SK-N-SH (cell line): ENCODE measurements around the gene CACNA2D3. TPM values are rescaled to one million over a fixed set of nuclear protein-coding genes. Genes with fewer than 3 reads are reported as not detected.

Experiments
- CTCF ChIA-PET: fragments of 300-600, 350-600 bp; formaldehyde crosslinking; extraction: SDS; loops from one replicate; lab custom pipeline; 2021; lab: Yijun Ruan, JAX
- POLR2A ChIA-PET: fragments of 350-600 bp; sonication (Branson Sonifier 250); formaldehyde crosslinking; extraction: SDS; loops from one replicate; lab custom pipeline; 2020; ENCODE audit warnings: antibody characterized with exemption, inconsistent platforms; lab: Yijun Ruan, JAX
- DNase-seq: peaks from one replicate; pipeline ENCODE4 v3.0.0; 2012
- H2AFZ ChIP-seq: fragments of 200-600 bp; sonication (generic); 2 replicates; pipeline ENCODE4 v1.8.1; 2016; ENCODE audit warnings: antibody characterized with exemption, mild to moderate bottlenecking, low read depth
- H3F3A ChIP-seq: fragments of 200-600 bp; sonication (generic); replicated peaks from 2 replicates; pipeline ENCODE3; 2016; ENCODE audit warnings: antibody characterized with exemption, mild to moderate bottlenecking; ENCODE audit not compliant: insufficient read depth
- H3K27ac ChIP-seq, 2 experiments: fragments of 200-500 bp in 1 of 2; fragments of 200-600 bp in 1 of 2; sonication (Bioruptor generic) in 1 of 2; sonication (generic), shearing (Covaris generic) in 1 of 2; 2 replicates each; pipeline versions ENCODE4 v1.5.1 to v1.6.1; 2014 to 2016; ENCODE audit warnings: low read depth in 2 of 2, inconsistent platforms in 1 of 2, low read length in 1 of 2, mild to moderate bottlenecking in 1 of 2, mixed read lengths in 1 of 2
- H3K27me3 ChIP-seq: fragments of 200-600 bp; sonication (generic), shearing (Covaris generic); 2 replicates; pipeline ENCODE4 v1.6.1; 2016; ENCODE audit warnings: mixed run types; ENCODE audit not compliant: insufficient read depth
- H3K36me3 ChIP-seq, 2 experiments: fragments of 200-500 bp in 1 of 2; fragments of 200-600 bp in 1 of 2; sonication (Bioruptor generic) in 1 of 2; sonication (generic) in 1 of 2; replicated peaks in 1 of 2; 2 replicates each; pipeline versions ENCODE3 to v1.5.1; 2014 to 2016; ENCODE audit warnings: low read length in 1 of 2, mild to moderate bottlenecking in 1 of 2; ENCODE audit not compliant: insufficient read depth in 2 of 2, control insufficient read depth in 1 of 2
- H3K4me1 ChIP-seq, 2 experiments: fragments of 200-500 bp in 1 of 2; fragments of 200-600 bp in 1 of 2; sonication (Bioruptor generic) in 1 of 2; sonication (generic), shearing (Covaris generic) in 1 of 2; 2 replicates each; pipeline versions ENCODE4 v1.5.1 to v1.6.1; 2014 to 2016; ENCODE audit warnings: low read depth in 1 of 2, low read length in 1 of 2, mixed run types in 1 of 2; ENCODE audit not compliant: insufficient read depth in 2 of 2, control insufficient read depth in 1 of 2
- H3K4me2 ChIP-seq: fragments of 200-600 bp; sonication (generic), shearing (Covaris generic); 2 replicates; pipeline ENCODE4 v1.6.1; 2017; ENCODE audit warnings: mixed run types
- H3K4me3 ChIP-seq, 2 experiments: fragments of 200-500 bp in 1 of 2; fragments of 200-600 bp in 1 of 2; sonication (Bioruptor generic) in 1 of 2; sonication (generic), shearing (Covaris generic) in 1 of 2; 2 replicates each; pipeline versions ENCODE4 v1.5.1 to v1.8.1; 2014 to 2016; ENCODE audit warnings: low read depth in 2 of 2, inconsistent platforms in 1 of 2, low read length in 1 of 2, mild to moderate bottlenecking in 1 of 2, mixed read lengths in 1 of 2, moderate library complexity in 1 of 2
- H3K79me2 ChIP-seq: fragments of 200-600 bp; sonication (generic); 2 replicates; pipeline ENCODE4 v1.8.1; 2017; ENCODE audit warnings: mild to moderate bottlenecking; ENCODE audit not compliant: insufficient read depth
- H3K9ac ChIP-seq: fragments of 200-600 bp; sonication (generic); 2 replicates; pipeline ENCODE4 v1.6.1; 2017; ENCODE audit warnings: mixed run types
- H3K9me2 ChIP-seq: fragments of 200-600 bp; sonication (generic); 2 replicates; pipeline ENCODE4 v1.6.1; 2017; ENCODE audit warnings: mixed run types
- H3K9me3 ChIP-seq: fragments of 200-600 bp; sonication (generic); 2 replicates; pipeline ENCODE4 v1.6.1; 2017; ENCODE audit warnings: mixed run types, mild to moderate bottlenecking, moderate library complexity
- H4K20me1 ChIP-seq: fragments of 200-600 bp; sonication (generic); 2 replicates; pipeline ENCODE4 v1.6.1; 2017; ENCODE audit warnings: mild to moderate bottlenecking, mixed run types; ENCODE audit not compliant: insufficient read depth
- ELF1 ChIP-seq: IDR thresholded peaks from 2 replicates; pipeline ENCODE4 v1.4.0; 2012
- EP300 ChIP-seq, 2 experiments: IDR thresholded peaks; 2 replicates each; pipeline versions ENCODE4 v1.4.0 to v1.6.1; 2012; ENCODE audit warnings: borderline replicate concordance in 1 of 2, low read depth in 1 of 2, low read length in 1 of 2
- EZH2phosphoT487 ChIP-seq: fragments of 200-600 bp; sonication (generic); IDR thresholded peaks from 2 replicates; pipeline ENCODE4 v1.6.1; 2017; ENCODE audit warnings: low read depth, mixed run types, mild to moderate bottlenecking, antibody characterized with exemption, moderate library complexity, borderline replicate concordance
- FOXJ3 ChIP-seq: sonication (generic); formaldehyde crosslinking; IDR thresholded peaks from 2 replicates; pipeline ENCODE4 v1.5.1; 2020; ENCODE audit warnings: mild to moderate bottlenecking, missing genetic modification reagents
- GABPA ChIP-seq: IDR thresholded peaks from 2 replicates; pipeline ENCODE4 v1.4.0; 2012; ENCODE audit warnings: low read depth, mild to moderate bottlenecking
- NFIC ChIP-seq: IDR thresholded peaks from 2 replicates; pipeline ENCODE4 v1.4.0; 2012; ENCODE audit warnings: borderline replicate concordance
- NRF1 ChIP-seq: IDR thresholded peaks from 2 replicates; pipeline ENCODE4 v1.6.1; 2012; ENCODE audit warnings: low read depth, mild to moderate bottlenecking, low read length
- RAD21 ChIP-seq: IDR thresholded peaks from 2 replicates; pipeline ENCODE4 v1.6.1; 2012; ENCODE audit warnings: mild to moderate bottlenecking, low read length
- RCOR1 ChIP-seq: fragments of 150-350 bp; IDR thresholded peaks from 2 replicates; pipeline ENCODE4 v1.6.1; 2017; ENCODE audit warnings: antibody characterized with exemption, low read length
- RXRA ChIP-seq: IDR thresholded peaks from 2 replicates; pipeline ENCODE4 v1.4.0; 2012; ENCODE audit warnings: low read depth, mild to moderate bottlenecking, borderline replicate concordance
- SIN3A ChIP-seq: IDR thresholded peaks from 2 replicates; pipeline ENCODE4 v1.6.1; 2012; ENCODE audit warnings: low read depth, mild to moderate bottlenecking, low read length, moderate library complexity, borderline replicate concordance
- TAF1 ChIP-seq: IDR thresholded peaks from 2 replicates; pipeline ENCODE4 v1.6.1; 2012; ENCODE audit warnings: low read depth, mild to moderate bottlenecking, low read length, moderate library complexity, borderline replicate concordance
- WGBS: methylation state at CpG from one replicate; pipeline ENCODE4 v1.1.6; 2017; ENCODE audit warnings: low lambda C conversion rate; 5-methylcytosine and 5-hydroxymethylcytosine counted together
- polyA plus RNA-seq, 3 experiments: library from polyadenylated mRNA; depleted of rRNA; stranded (reverse); fragments of >200 nt; gene quantifications; 2 replicates each; pipeline ENCODE4 v1.2.3, GENCODE V29; 2012
- TF ChIP-seq, protein P1 (sequence below): IDR thresholded peaks from 2 replicates; pipeline ENCODE4 v1.4.0; 2012; ENCODE audit warnings: low read depth, borderline replicate concordance
- TF ChIP-seq, protein P2 (sequence below): IDR thresholded peaks from 2 replicates; pipeline ENCODE4 v1.4.0; 2012; ENCODE audit warnings: low read depth
- TF ChIP-seq, protein P3 (sequence below): IDR thresholded peaks from 2 replicates; pipeline ENCODE4 v1.6.1; 2012; ENCODE audit warnings: mild to moderate bottlenecking, low read depth, low read length, moderate library complexity

CACNA2D3 gene
- polyA plus RNA-seq, 1 of the 3 experiments (the other 2 are of a cell fraction), result 0.15 TPM

DNA sequence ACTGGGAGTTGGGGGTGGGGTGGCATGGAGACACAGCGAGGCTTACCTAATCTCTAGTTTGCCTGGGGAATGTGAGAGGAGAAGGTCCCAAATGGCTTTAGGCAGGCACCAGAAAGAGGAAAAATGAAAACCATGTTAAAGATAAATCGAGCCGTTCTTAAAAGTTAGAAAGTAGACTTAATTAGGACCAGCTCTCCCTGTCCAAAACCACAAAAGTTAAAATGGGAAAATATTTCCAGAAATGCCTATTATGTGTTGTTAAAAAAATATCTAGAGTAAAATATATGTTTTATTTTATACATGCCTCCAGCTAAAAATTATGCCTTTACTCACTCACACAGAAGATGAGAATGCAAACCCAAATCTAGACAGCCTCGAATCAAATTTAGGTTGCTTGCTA is 755.4 kb downstream of the CACNA2D3 start (continued):
- TF ChIP-seq GABPA, result no peak
- peak in 1 of 2 experiments; percentile 31; a peak in 1 of 4 replicates for TF ChIP-seq EP300 (IDR thresholded peaks at IDR 0.05; ENCODE audit: borderline replicate concordance in 1 of 2, low read depth in 1 of 2, low read length in 1 of 2)
- TF ChIP-seq, protein P1, sequence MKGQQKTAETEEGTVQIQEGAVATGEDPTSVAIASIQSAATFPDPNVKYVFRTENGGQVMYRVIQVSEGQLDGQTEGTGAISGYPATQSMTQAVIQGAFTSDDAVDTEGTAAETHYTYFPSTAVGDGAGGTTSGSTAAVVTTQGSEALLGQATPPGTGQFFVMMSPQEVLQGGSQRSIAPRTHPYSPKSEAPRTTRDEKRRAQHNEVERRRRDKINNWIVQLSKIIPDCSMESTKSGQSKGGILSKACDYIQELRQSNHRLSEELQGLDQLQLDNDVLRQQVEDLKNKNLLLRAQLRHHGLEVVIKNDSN, result no peak
- no peak for TF ChIP-seq RAD21
- no peak for TF ChIP-seq NRF1
- TF ChIP-seq SIN3A, result no peak
- no peak for TF ChIP-seq NFIC
- TF ChIP-seq EZH2phosphoT487, result no peak

DNA sequence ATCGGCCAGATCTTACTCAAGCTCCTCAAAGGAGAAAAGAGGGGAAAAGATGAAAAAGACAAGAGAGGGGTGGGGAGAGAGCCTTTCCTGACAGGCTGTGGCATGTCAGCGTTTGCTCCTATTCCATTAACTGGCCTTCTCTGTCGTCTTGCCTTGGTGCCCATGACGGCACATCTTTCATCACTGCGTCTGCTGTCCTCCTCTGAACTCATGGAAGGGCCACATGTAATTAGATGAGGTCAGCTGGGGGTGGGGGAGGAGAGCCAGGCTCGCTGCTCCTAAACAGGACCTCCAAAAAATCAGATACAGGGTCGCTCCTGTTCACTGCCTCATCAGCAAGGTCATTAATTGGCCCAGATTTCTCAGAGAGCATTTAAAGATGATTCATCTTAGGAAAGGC is 755.8 kb downstream of the CACNA2D3 start:
- H3K9me2 ChIP-seq, result no peaks in the 10 kb centered on the region
- no peak overlapping the region; the same call in 1 of the 2 replicates for H3K9ac ChIP-seq
- ChIA-PET POLR2A (no interaction called here), CTCF (no interaction called here)
- no peaks in the 10 kb centered on the region for H3K79me2 ChIP-seq
- H3K27ac ChIP-seq, result peak overlapping the region; percentile 79 to 88
- H3K4me3 ChIP-seq, result no peak overlapping the region; a peak in 1 of 4 replicates
- no peaks in the 10 kb centered on the region for H3K36me3 ChIP-seq
- H2AFZ ChIP-seq, result peak overlapping the region; percentile 27; the same call in 1 of the 2 replicates
- WGBS, result 53% methylated on average over 7 of the region's 7 CpGs
- no peaks in the 10 kb centered on the region for H4K20me1 ChIP-seq
- DNase-seq, result no peak
- peaks cover 4 to 17% of the 10 kb centered on the region in 2 experiments for H3K4me1 ChIP-seq
- TF ChIP-seq NRF1 (no peak), RXRA (peak; percentile 30; the same call in 1 of the 2 replicates), TAF1 (no peak), FOXJ3 (CRISPR knock-in tag) (no peak), ELF1 (no peak), NFIC (no peak), RCOR1 (no peak)
- TF ChIP-seq, protein P2, sequence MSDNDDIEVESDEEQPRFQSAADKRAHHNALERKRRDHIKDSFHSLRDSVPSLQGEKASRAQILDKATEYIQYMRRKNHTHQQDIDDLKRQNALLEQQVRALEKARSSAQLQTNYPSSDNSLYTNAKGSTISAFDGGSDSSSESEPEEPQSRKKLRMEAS, result 0 out of 2 replicates have a peak, but pooled peaks have one; percentile 15
- TF ChIP-seq, protein P3, sequence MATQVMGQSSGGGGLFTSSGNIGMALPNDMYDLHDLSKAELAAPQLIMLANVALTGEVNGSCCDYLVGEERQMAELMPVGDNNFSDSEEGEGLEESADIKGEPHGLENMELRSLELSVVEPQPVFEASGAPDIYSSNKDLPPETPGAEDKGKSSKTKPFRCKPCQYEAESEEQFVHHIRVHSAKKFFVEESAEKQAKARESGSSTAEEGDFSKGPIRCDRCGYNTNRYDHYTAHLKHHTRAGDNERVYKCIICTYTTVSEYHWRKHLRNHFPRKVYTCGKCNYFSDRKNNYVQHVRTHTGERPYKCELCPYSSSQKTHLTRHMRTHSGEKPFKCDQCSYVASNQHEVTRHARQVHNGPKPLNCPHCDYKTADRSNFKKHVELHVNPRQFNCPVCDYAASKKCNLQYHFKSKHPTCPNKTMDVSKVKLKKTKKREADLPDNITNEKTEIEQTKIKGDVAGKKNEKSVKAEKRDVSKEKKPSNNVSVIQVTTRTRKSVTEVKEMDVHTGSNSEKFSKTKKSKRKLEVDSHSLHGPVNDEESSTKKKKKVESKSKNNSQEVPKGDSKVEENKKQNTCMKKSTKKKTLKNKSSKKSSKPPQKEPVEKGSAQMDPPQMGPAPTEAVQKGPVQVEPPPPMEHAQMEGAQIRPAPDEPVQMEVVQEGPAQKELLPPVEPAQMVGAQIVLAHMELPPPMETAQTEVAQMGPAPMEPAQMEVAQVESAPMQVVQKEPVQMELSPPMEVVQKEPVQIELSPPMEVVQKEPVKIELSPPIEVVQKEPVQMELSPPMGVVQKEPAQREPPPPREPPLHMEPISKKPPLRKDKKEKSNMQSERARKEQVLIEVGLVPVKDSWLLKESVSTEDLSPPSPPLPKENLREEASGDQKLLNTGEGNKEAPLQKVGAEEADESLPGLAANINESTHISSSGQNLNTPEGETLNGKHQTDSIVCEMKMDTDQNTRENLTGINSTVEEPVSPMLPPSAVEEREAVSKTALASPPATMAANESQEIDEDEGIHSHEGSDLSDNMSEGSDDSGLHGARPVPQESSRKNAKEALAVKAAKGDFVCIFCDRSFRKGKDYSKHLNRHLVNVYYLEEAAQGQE, result no peak
- no peaks in the 10 kb centered on the region for H3K27me3 ChIP-seq
- H3K4me2 ChIP-seq, result peak overlapping the region; percentile 51; the same call in 1 of the 2 replicates
- peaks cover 7% of the 10 kb centered on the region for H3F3A ChIP-seq
- no peaks in the 10 kb centered on the region for H3K9me3 ChIP-seq
